ENCODE measurements around the gene GLT8D1. TPM values are rescaled to one million over a fixed set of nuclear protein-coding genes. Genes with fewer than 3 reads are reported as not detected.
A peak's percentile ranks its signal among the peaks of the same experiment; 100 is the strongest.

Gene GLT8D1
- total and polyA plus RNA-seq, 2 of the 13 experiments (the other 11 are each of a cell fraction or from before 2014, with no cell fraction given) = 110 to 121 TPM

DNA sequence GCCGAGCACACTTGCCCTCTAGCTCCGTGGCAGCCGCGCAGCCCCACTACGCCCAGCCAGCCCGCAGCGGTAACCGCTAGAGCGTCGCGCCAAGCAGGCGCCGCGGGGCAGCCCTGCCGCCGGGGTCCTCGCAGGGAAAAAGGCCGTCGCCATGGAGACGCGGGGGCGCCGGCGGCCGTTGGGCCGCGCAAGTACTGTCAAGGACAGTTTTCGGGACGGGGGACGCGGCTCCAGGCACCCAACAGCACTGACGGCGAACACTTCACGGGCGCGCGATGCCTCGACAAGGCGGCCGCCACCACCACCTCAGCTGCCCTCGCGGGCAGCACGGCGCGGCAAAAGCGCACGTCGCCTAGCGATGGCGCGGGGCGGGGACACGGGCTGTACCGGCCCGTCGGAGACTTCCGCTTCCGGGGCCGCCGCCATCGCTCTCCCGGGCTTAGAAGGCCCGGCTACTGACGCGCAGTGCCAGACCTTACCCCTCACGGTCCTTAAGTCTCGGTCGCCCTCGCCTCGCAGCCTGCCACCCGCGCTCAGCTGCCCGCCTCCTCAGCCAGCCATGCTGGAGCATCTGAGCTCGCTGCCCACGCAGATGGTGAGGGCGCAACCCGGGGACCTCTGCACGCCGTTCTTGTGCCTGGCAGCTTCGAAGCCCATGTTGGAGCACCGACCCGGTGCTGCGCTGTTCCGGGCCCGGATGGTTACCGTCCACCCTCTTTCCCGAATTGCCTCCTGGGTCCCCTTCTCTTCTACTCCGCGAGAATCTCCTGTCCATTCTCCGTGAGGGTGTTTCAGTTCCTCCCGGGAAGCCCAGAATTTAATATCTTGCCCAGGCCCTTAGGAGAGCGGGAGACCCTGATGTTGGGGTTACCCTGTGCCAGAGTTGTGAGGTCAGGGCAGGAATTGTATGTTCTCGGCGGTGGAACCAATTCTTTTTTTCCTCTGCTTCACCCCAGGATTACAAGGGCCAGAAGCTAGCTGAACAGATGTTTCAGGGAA lies at the start of gene GLT8D1, which contains the start of gene SPCS1 (continued):
- TF ChIP-seq, protein P1, sequence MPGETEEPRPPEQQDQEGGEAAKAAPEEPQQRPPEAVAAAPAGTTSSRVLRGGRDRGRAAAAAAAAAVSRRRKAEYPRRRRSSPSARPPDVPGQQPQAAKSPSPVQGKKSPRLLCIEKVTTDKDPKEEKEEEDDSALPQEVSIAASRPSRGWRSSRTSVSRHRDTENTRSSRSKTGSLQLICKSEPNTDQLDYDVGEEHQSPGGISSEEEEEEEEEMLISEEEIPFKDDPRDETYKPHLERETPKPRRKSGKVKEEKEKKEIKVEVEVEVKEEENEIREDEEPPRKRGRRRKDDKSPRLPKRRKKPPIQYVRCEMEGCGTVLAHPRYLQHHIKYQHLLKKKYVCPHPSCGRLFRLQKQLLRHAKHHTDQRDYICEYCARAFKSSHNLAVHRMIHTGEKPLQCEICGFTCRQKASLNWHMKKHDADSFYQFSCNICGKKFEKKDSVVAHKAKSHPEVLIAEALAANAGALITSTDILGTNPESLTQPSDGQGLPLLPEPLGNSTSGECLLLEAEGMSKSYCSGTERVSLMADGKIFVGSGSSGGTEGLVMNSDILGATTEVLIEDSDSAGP (CRISPR knock-in tag; IDR thresholded peaks at IDR 0.05; ENCODE audit: borderline replicate concordance) = peak; percentile 92; the same call in 1 of the 2 replicates
- TF ChIP-seq ZNF782 (CRISPR knock-in tag; IDR thresholded peaks at IDR 0.05; ENCODE audit: borderline replicate concordance) (peak; percentile 87; the same call in 1 of the 2 replicates), HNRNPLL (IDR thresholded peaks at IDR 0.05; ENCODE audit: low read depth, low read length, poor library complexity, severe bottlenecking) (peak; percentile 76), BHLHE40 (IDR thresholded peaks at IDR 0.05; ENCODE audit: low read length) (peak; percentile 4; the same call in 1 of the 2 replicates), EZH2 (conservative IDR thresholded peaks at IDR 0.05; ENCODE audit: low read depth, low read length) (no peak), ZNF326 (CRISPR knock-in tag; IDR thresholded peaks at IDR 0.05; ENCODE audit: borderline replicate concordance) (no peak), ZNF639 (CRISPR knock-in tag; conservative IDR thresholded peaks at IDR 0.05) (no peak; the same call in none of the 2 replicates), SSRP1 (CRISPR knock-in tag; IDR thresholded peaks at IDR 0.05) (no peak), NPAS2 (CRISPR knock-in tag; IDR thresholded peaks at IDR 0.05; ENCODE audit: borderline replicate concordance) (no peak), NFYC (CRISPR knock-in tag; IDR thresholded peaks at IDR 0.05) (no peak), IKZF4 (CRISPR knock-in tag; IDR thresholded peaks at IDR 0.05; ENCODE audit: borderline replicate concordance, low read depth, not compliant biosample characterization) (peak; percentile 38), GABPB1 (CRISPR knock-in tag; IDR thresholded peaks at IDR 0.05) (peak; percentile 99), U2AF1 (optimal IDR thresholded peaks at IDR 0.05; ENCODE audit: low read depth, low read length) (no peak), NR2F1 (CRISPR knock-in tag; IDR thresholded peaks at IDR 0.05) (no peak), SOX5 (CRISPR knock-in tag; IDR thresholded peaks at IDR 0.05; ENCODE audit: borderline replicate concordance) (0 out of 2 replicates have a peak, but pooled peaks have one; percentile 18), PHB2 (IDR thresholded peaks at IDR 0.05; ENCODE audit: partially characterized antibody) (no peak), BORCS8-MEF2B (CRISPR knock-in tag; IDR thresholded peaks at IDR 0.05) (peak; percentile 42), ZBTB14 (CRISPR knock-in tag; IDR thresholded peaks at IDR 0.05) (no peak), SOX13 (IDR thresholded peaks at IDR 0.05) (no peak; the same call in 1 of the 2 replicates), SOX13 (CRISPR knock-in tag; conservative IDR thresholded peaks at IDR 0.05 in 1 of 2, IDR thresholded peaks at IDR 0.05 in 1 of 2) (peak in 1 of 2 experiments; percentile 9; a peak in 1 of 4 replicates), HNF4A (CRISPR knock-in tag; IDR thresholded peaks at IDR 0.05) (peak; percentile 20; the same call in 1 of the 2 replicates), POLR2AphosphoS5 (IDR thresholded peaks at IDR 0.05; ENCODE audit: low read depth, low read length) (peak; percentile 72)

Measured in HepG2 (cell line).